BE2C (cell line): ENCODE measurements around the gene CRABP2.

Source experiments
- DNase-seq: peaks from one replicate; pipeline ENCODE4 v3.0.0-alpha.2; 2020
- H3K27me3 ChIP-seq: fragments of 250-450 bp; sonication (Bioruptor Pico); 2 replicates; pipeline ENCODE4 v1.5.1; 2020; ENCODE audit warnings: mild to moderate bottlenecking
- H3K36me3 ChIP-seq: fragments of 250-450 bp; sonication (Bioruptor Pico); 2 replicates; pipeline ENCODE4 v1.5.1; 2020; ENCODE audit warnings: mild to moderate bottlenecking
- H3K4me1 ChIP-seq: fragments of 250-450 bp; sonication (Bioruptor Pico); 2 replicates; pipeline ENCODE4 v1.5.1; 2020
- H3K4me3 ChIP-seq: 2 replicates; pipeline ENCODE4 v1.5.1; 2011; ENCODE audit warnings: low read depth, low read length
- H3K9me3 ChIP-seq: fragments of 250-450 bp; sonication (Bioruptor Pico); 2 replicates; pipeline ENCODE4 v1.5.1; 2020
- CTCF ChIP-seq: IDR thresholded peaks from 2 replicates; pipeline ENCODE4 v1.5.1; 2012; ENCODE audit warnings: mild to moderate bottlenecking, low read depth, low read length

CRABP2 gene

GRCh38 chr1:156743367-156744302 is 38.3 kb upstream of the CRABP2 start:
- no peak for TF ChIP-seq CTCF
- peaks cover 17% of the 10 kb centered on the region for H3K4me1 ChIP-seq
- no peaks in the 10 kb centered on the region for H3K27me3 ChIP-seq
- H3K4me3 ChIP-seq, result no peak overlapping the region
- peaks cover 37% of the 10 kb centered on the region for H3K36me3 ChIP-seq
- no peak for DNase-seq
- H3K9me3 ChIP-seq, result no peaks in the 10 kb centered on the region

- Histone ChIP-seq H3K36me3 (peaks cover 45% of the 10 kb centered on the region), H3K4me3 (no peak overlapping the region), H3K27me3 (no peaks in the 10 kb centered on the region), H3K9me3 (no peaks in the 10 kb centered on the region), H3K4me1 (peaks cover 9% of the 10 kb centered on the region)
- no peak for DNase-seq
- TF ChIP-seq CTCF, result no peak
These were observed 37.4 kb upstream of the CRABP2 start for GRCh38 chr1:156742801-156743200.

- Histone ChIP-seq H3K27me3 (no peaks in the 10 kb centered on the region), H3K4me1 (peaks cover 5% of the 10 kb centered on the region), H3K9me3 (no peaks in the 10 kb centered on the region), H3K36me3 (peaks cover 51% of the 10 kb centered on the region), H3K4me3 (no peak overlapping the region)
- no peak for DNase-seq
- no peak for TF ChIP-seq CTCF
These were observed 36.6 kb upstream of the CRABP2 start for GRCh38 chr1:156742017-156742416.

GRCh38 chr1:156741481-156741983 is 36.1 kb upstream of the CRABP2 start:
- H3K36me3 ChIP-seq, result peaks cover 54% of the 10 kb centered on the region
- H3K27me3 ChIP-seq, result no peaks in the 10 kb centered on the region
- no peak for TF ChIP-seq CTCF
- DNase-seq, result no peak
- peaks cover 5% of the 10 kb centered on the region for H3K4me1 ChIP-seq
- no peaks in the 10 kb centered on the region for H3K9me3 ChIP-seq
- peak overlapping the region; percentile 35 for H3K4me3 ChIP-seq

DNA sequence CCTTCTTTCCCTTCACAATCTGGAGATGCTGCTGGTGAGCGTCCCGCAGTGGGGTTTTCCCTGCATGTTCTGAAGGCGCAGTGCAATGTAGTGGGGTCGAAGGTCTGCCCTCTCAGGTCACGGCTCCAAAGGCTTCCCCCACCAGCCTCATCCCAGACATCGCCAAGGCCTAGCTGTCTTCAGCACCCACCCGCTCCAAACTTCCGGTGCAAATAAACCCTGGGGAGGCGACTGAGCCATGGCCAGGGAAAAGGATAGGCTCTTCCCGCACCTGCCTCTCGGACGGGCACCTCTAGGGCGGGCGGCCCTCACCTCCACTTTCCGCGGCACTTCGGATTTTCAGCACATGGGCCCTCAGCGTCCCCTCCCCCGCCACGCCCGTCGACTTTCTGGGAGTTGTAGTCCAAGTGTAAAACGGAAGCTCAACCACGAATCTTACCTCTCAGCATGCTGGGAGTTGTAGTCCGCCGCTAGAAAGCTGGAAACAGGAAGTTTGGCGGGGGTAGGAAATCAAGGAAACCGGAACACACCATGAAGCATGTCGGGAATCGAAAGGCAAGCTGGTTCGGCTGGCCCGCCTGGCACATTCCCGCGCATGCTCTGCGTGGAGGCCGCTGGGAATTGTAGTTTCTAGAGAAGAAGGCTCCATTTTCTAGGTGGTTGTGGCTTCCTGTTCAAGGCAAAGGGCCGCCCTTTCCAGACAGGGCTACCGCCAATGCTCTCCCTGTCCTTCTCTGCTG is 35.5 kb upstream of the CRABP2 start, which contains the start of gene MRPL24:
TSS of gene MRPL24 (minus strand) at position 348 of the 740 bp plus-strand sequence. CDS start 2,384 bp downstream, outside the sequence.
- Histone ChIP-seq H3K4me3 (peak within 1 kb of the TSS; percentile 96), H3K27me3 (no peaks in the 10 kb centered on the region), H3K4me1 (no peaks in the 10 kb centered on the region), H3K36me3 (peaks cover 49% of the 10 kb centered on the region), H3K9me3 (no peaks in the 10 kb centered on the region)
- DNase-seq, result peak; percentile 97
- no peak for TF ChIP-seq CTCF
